Brain microvascular endothelial cell (primary cell): ENCODE results near the gene PKD1.

Source experiments
- DNase-seq: peaks from one replicate; pipeline ENCODE4 v3.0.0-alpha.2; 2020
- H3K27ac ChIP-seq: fragments of 250-450 bp; sonication (Bioruptor Pico); 2 replicates; pipeline ENCODE4 v1.5.1; 2020; ENCODE audit warnings: mild to moderate bottlenecking, moderate library complexity
- H3K27me3 ChIP-seq: fragments of 250-450 bp; sonication (Bioruptor Pico); replicated peaks from 2 replicates; pipeline ENCODE4 v1.5.1; 2020; ENCODE audit warnings: mild to moderate bottlenecking
- H3K36me3 ChIP-seq: fragments of 250-450 bp; sonication (Bioruptor Pico); replicated peaks from 2 replicates; pipeline ENCODE4 v1.5.1; 2020; ENCODE audit warnings: mild to moderate bottlenecking
- H3K4me3 ChIP-seq: 2 replicates; pipeline ENCODE4 v1.5.1; 2011; ENCODE audit warnings: low read depth, mild to moderate bottlenecking, control low read depth, low read length, moderate library complexity
- CTCF ChIP-seq: IDR thresholded peaks from 2 replicates; pipeline ENCODE4 v1.5.1; 2011; ENCODE audit warnings: low read depth, mild to moderate bottlenecking, moderate library complexity, low read length, control low read depth, inconsistent platforms; ENCODE audit errors: missing control alignments
- in situ Hi-C: cut with HindIII; loops from 2 replicates; pipeline ENCODE4 v1.10.0; 2017; ENCODE audit warnings: low sequenced_read_pairs, low pct_ligation_motif_present

The PKD1 gene

DNA sequence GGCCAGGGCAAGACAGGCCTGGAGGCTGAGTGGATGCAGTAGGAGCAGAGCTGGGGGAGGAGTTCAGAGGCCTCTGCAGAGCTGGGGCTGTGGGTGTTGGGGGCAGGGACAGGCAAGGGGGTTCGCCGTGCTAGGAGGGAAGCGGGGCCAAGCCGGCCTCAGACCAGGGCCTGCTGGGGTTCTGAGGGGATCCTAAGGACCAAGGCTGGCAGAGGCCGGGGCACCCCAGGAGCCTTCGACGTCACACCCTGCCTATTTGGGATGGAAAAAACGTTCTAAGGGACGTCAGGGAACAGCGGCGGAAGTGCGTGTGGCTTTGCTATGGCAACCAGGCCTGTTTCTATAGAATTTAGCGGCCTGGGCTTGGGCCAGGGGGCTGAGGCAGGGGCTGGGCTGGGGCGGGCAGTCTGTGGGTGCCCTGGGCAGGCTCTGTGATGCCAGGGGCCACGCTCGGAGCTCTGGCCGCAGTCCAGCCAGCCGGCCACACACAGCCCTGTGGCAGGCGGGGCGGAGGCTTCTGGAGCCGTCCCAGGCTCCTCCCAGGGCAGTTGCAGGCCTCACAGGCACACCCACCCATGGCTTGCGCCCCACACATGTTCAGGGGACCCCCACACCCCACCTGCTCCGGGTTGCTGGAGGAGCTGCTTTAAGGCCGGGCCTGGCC, 23.6 kb upstream of the PKD1 start:
- Histone ChIP-seq H3K27me3 (no peaks in the 10 kb centered on the region), H3K36me3 (peaks cover 12% of the 10 kb centered on the region), H3K27ac (peak overlapping the region; percentile 86), H3K4me3 (peak overlapping the region; percentile 22)
- DNase-seq, result peak; percentile 75
- in situ Hi-C loops, result no loop called here
- TF ChIP-seq CTCF, result no peak

GRCh38 chr16:2158262-2158638, 22.6 kb upstream of the PKD1 start:
- no peak for TF ChIP-seq CTCF
- no peaks in the 10 kb centered on the region for H3K27me3 ChIP-seq

DNA sequence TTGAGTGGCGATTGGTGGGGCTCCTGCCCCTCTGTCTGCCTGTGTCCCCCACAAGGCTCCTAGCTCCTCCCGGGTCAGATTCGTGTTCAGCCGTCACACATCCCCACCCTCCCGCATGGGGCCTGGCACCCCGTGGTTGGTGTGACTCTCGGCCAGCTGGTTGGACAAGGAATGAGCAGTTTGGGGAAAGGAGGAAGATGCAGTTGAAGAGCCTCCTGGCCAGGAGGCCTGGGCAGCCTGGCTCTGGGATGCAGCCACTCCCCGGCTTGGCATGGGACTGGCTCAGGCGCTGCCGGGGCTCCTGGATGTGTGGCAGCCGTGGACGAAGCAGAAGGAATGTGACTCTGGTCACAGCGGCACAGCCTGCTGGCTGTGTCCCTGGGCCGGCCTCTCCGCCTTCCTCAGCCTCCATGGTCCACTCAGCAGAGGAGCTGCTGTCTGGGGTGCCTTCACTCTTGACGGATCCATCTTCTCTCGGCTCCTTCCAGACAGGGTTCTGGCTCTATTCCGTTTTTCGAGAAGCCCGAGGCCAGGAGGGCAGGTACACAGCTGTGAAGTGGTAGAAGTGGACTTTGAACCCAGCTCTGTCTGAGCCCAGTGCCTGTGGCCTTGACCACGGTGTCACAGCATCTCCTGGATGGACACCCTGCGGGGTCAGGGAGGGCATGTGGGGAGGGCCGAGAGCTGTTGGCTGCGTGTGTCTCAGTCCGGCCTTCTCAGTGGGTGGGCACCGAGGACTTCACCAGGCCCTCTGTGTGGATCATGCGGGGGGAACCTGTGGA, 22.0 kb upstream of the PKD1 start:
- Histone ChIP-seq H3K27ac (no peak overlapping the region), H3K36me3 (peaks cover 22% of the 10 kb centered on the region), H3K4me3 (no peak overlapping the region), H3K27me3 (no peaks in the 10 kb centered on the region)
- DNase-seq, result no peak
- TF ChIP-seq CTCF, result no peak
- in situ Hi-C loops, result no loop called here

More at GRCh38 chr16:2158262-2158638, 22.6 kb upstream of the PKD1 start:
- DNase-seq, result no peak
- H3K36me3 ChIP-seq, result peaks cover 17% of the 10 kb centered on the region
- H3K27ac ChIP-seq, result peak overlapping the region; percentile 86
- in situ Hi-C loops, result no loop called here
- peak overlapping the region; percentile 3 for H3K4me3 ChIP-seq

- in situ Hi-C loops, result no loop called here
- Histone ChIP-seq H3K27me3 (no peaks in the 10 kb centered on the region), H3K27ac (peak overlapping the region; percentile 12), H3K36me3 (peaks cover 28% of the 10 kb centered on the region), H3K4me3 (peak overlapping the region; percentile 87)
- TF ChIP-seq CTCF, result no peak
- DNase-seq, result no peak
Measured at GRCh38 chr16:2156849-2157224, 21.1 kb upstream of the PKD1 start.

- in situ Hi-C loops, result no loop called here
Measured at GRCh38 chr16:2155977-2156848, 20.5 kb upstream of the PKD1 start.

More at GRCh38 chr16:2155977-2156848, 20.5 kb upstream of the PKD1 start:
- Histone ChIP-seq H3K27ac (peak overlapping the region; percentile 49), H3K27me3 (no peaks in the 10 kb centered on the region), H3K4me3 (peak overlapping the region; percentile 87), H3K36me3 (peaks cover 35% of the 10 kb centered on the region)
- DNase-seq, result peak; percentile 57
- no peak for TF ChIP-seq CTCF
